Keratinocyte (primary cell): ENCODE results near the gene PDZD7. TPM values are rescaled to one million over a fixed set of nuclear protein-coding genes. Genes with fewer than 3 reads are reported as not detected.

Source experiments
- DNase-seq: peaks from one replicate; pipeline ENCODE4 v3.0.0-alpha.2; 2011; ENCODE audit warnings: low read depth, missing footprints, low spot score
- FAIRE-seq: peaks from 2 replicates; lab custom pipeline; 2011; peaks lifted over from hg19 to GRCh38; lab: Jason Lieb, UNC
- H2AFZ ChIP-seq: 2 replicates; pipeline ENCODE4 v1.6.0; 2012; ENCODE audit warnings: low read length, control low read depth, inconsistent platforms; ENCODE audit not compliant: control insufficient read depth
- H3K27ac ChIP-seq: 2 replicates; pipeline ENCODE4 v1.5.1; 2011; ENCODE audit warnings: low read length; ENCODE audit not compliant: control insufficient read depth, insufficient read depth
- H3K27me3 ChIP-seq: 3 replicates; pipeline ENCODE4 v1.6.0; 2011; ENCODE audit warnings: low read length; ENCODE audit not compliant: control insufficient read depth, insufficient read depth; ENCODE audit errors: extremely low read depth
- H3K36me3 ChIP-seq, 2 experiments: 2 replicates in 1 of 2; 3 replicates in 1 of 2; pipeline ENCODE4 v1.5.1; 2011; ENCODE audit warnings: low read length in 2 of 2, mild to moderate bottlenecking in 1 of 2; ENCODE audit not compliant: control insufficient read depth in 2 of 2, insufficient read depth in 2 of 2; ENCODE audit errors: extremely low read depth in 1 of 2
- H3K4me1 ChIP-seq: 3 replicates; pipeline ENCODE4 v1.5.1; 2011; ENCODE audit warnings: low read length; ENCODE audit not compliant: control insufficient read depth, insufficient read depth; ENCODE audit errors: extremely low read depth
- H3K4me2 ChIP-seq: 3 replicates; pipeline ENCODE4 v1.6.0; 2011; ENCODE audit warnings: low read depth, low read length; ENCODE audit not compliant: control insufficient read depth, insufficient read depth; ENCODE audit errors: extremely low read depth
- H3K4me3 ChIP-seq, 3 experiments: fragments of 200-600 bp in 1 of 3; sonication (generic) in 1 of 3; 2 replicates in 2 of 3; 3 replicates in 1 of 3; pipeline ENCODE4 v1.5.1; 2011 to 2016; ENCODE audit warnings: low read length in 3 of 3, mild to moderate bottlenecking in 3 of 3, control low read depth in 2 of 3, inconsistent platforms in 1 of 3, low read depth in 1 of 3, mixed read lengths in 1 of 3, mixed run types in 1 of 3, moderate library complexity in 1 of 3; ENCODE audit not compliant: control insufficient read depth in 2 of 3, insufficient read depth in 2 of 3; ENCODE audit errors: extremely low read depth in 1 of 3
- H3K79me2 ChIP-seq: 2 replicates; pipeline ENCODE4 v1.6.0; 2012; ENCODE audit warnings: low read length; ENCODE audit not compliant: control insufficient read depth, insufficient read depth
- H3K9ac ChIP-seq: 3 replicates; pipeline ENCODE4 v1.6.0; 2011; ENCODE audit warnings: low read length; ENCODE audit not compliant: control insufficient read depth, insufficient read depth; ENCODE audit errors: extremely low read depth
- H3K9me1 ChIP-seq: 3 replicates; pipeline ENCODE4 v1.6.0; 2011; ENCODE audit warnings: low read length; ENCODE audit not compliant: control insufficient read depth, insufficient read depth; ENCODE audit errors: extremely low read depth
- H3K9me3 ChIP-seq: 2 replicates; pipeline ENCODE4 v1.5.1; 2012; ENCODE audit warnings: low read depth, low read length; ENCODE audit not compliant: control insufficient read depth
- H4K20me1 ChIP-seq: 3 replicates; pipeline ENCODE4 v1.6.0; 2011; ENCODE audit warnings: low read length; ENCODE audit not compliant: control insufficient read depth, insufficient read depth; ENCODE audit errors: extremely low read depth
- EZH2 ChIP-seq: IDR thresholded peaks from one replicate; pipeline ENCODE4 v1.6.1; 2012; ENCODE audit warnings: inconsistent platforms, mild to moderate bottlenecking, low read length, moderate library complexity
- dilution Hi-C: fragments of 300-500 bp; cut with MboI; formaldehyde crosslinking; loops from one replicate; pipeline ENCODE4 v1.7.0; 2020; ENCODE audit warnings: low sequenced_read_pairs; ENCODE audit not compliant: extremely low pct_ligation_motif_present
- polyA plus RNA-seq, 5 experiments: library from polyadenylated mRNA; depleted of rRNA in 3 of 5; stranded (reverse) in 3 of 5; stranded (forward) in 1 of 5; unstranded in 1 of 5; fragments of >200 nt; gene quantifications; 1 replicate in 1 of 5; 2 replicates in 3 of 5; 3 replicates in 1 of 5; pipeline versions ENCODE4 v1.2.1 to v1.2.3, GENCODE V29; 2011 to 2012; ENCODE audit warnings: missing spikeins in 2 of 5, low read depth in 1 of 5, low replicate concordance in 1 of 5
- TF ChIP-seq, protein P1 (sequence below), 3 experiments: IDR thresholded peaks in 1 of 3; conservative IDR thresholded peaks in 1 of 3; optimal IDR thresholded peaks in 1 of 3; 2 replicates in 2 of 3; 3 replicates in 1 of 3; pipeline versions ENCODE3 to v1.5.1; 2011; ENCODE audit warnings: low read length in 3 of 3, mild to moderate bottlenecking in 3 of 3, moderate library complexity in 2 of 3, control low read depth in 1 of 3, inconsistent platforms in 1 of 3; ENCODE audit not compliant: insufficient read depth in 2 of 3; ENCODE audit errors: extremely low read depth in 1 of 3

The PDZD7 gene
- polyA plus RNA-seq, 1 donor (not counting 4 experiments of a cell fraction or from before 2014, with no cell fraction given): 0.54 TPM

DNA sequence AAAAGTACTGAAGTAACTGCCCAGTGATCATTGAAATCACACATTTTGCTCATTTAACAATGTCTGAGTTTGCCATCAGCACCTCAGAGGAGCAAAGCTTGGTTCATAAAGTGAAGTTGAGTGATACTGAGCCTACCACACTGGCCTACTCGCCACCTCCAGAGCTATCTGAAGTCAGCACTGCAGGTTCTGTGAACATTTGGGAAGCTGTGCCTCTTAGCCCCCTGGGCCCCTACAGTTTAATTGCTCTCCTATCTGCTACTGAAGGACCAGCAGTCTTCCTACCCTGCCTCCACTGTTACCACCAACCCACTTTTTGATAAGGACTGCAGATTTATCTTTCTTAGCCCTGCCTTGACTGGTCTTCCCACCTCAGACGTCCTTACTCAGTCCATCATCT is 63.6 kb downstream of the PDZD7 start:
- H3K36me3 ChIP-seq: peaks cover 0 to 5% of the 10 kb centered on the region in 2 experiments
- dilution Hi-C loops: no loop called here
- no peak overlapping the region for H3K4me3 ChIP-seq
- TF ChIP-seq EZH2: no peak
- TF ChIP-seq, protein P1, sequence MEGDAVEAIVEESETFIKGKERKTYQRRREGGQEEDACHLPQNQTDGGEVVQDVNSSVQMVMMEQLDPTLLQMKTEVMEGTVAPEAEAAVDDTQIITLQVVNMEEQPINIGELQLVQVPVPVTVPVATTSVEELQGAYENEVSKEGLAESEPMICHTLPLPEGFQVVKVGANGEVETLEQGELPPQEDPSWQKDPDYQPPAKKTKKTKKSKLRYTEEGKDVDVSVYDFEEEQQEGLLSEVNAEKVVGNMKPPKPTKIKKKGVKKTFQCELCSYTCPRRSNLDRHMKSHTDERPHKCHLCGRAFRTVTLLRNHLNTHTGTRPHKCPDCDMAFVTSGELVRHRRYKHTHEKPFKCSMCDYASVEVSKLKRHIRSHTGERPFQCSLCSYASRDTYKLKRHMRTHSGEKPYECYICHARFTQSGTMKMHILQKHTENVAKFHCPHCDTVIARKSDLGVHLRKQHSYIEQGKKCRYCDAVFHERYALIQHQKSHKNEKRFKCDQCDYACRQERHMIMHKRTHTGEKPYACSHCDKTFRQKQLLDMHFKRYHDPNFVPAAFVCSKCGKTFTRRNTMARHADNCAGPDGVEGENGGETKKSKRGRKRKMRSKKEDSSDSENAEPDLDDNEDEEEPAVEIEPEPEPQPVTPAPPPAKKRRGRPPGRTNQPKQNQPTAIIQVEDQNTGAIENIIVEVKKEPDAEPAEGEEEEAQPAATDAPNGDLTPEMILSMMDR (optimal IDR thresholded peaks at IDR 0.05 in 1 of 3, IDR thresholded peaks at IDR 0.05 in 1 of 3, conservative IDR thresholded peaks at IDR 0.05 in 1 of 3; ENCODE audit: extremely low read depth in 1 of 3, insufficient read depth in 2 of 3, low read length in 3 of 3): no peak
- H2AFZ ChIP-seq: no peak overlapping the region
- no peak overlapping the region for H3K4me2 ChIP-seq
- no peaks in the 10 kb centered on the region for H4K20me1 ChIP-seq
- no peaks in the 10 kb centered on the region for H3K79me2 ChIP-seq
- peaks cover 2% of the 10 kb centered on the region for H3K9me1 ChIP-seq
- DNase-seq (no peak), FAIRE-seq (no peak)
- no peaks in the 10 kb centered on the region for H3K27me3 ChIP-seq
- no peaks in the 10 kb centered on the region for H3K9me3 ChIP-seq
- H3K4me1 ChIP-seq: no peaks in the 10 kb centered on the region
- no peak overlapping the region for H3K27ac ChIP-seq
- no peak overlapping the region for H3K9ac ChIP-seq

DNA sequence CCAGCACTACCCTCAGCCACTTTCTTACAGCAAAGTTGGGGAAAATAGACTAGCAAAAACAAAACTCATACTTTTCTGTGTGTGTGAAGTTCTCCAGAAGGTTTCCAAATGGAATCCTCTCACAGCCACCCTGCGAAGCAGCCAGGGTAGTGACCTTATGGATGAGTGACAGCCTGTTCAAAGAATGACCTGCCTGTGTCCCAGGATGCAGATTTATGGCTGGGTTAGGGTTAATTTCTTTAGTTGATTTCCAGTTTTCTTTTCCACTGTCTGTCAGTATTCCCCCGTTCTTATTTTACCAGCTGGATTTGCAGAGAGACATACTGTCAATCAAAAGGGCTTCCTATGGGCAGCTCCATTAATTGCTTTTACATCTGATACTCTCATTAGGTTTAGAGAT is 64.0 kb downstream of the PDZD7 start:
- no peaks in the 10 kb centered on the region for H3K9me3 ChIP-seq
- DNase-seq: no peak
- H3K4me1 ChIP-seq: no peaks in the 10 kb centered on the region
- no peak overlapping the region for H2AFZ ChIP-seq
- no peaks in the 10 kb centered on the region for H3K27me3 ChIP-seq
- H3K9ac ChIP-seq: no peak overlapping the region
- dilution Hi-C loops: no loop called here
- no peak for FAIRE-seq
- no peaks in the 10 kb centered on the region for H4K20me1 ChIP-seq
- H3K4me2 ChIP-seq: no peak overlapping the region
- H3K36me3 ChIP-seq: peaks cover 0 to 10% of the 10 kb centered on the region in 2 experiments
- no peak overlapping the region for H3K4me3 ChIP-seq
- H3K9me1 ChIP-seq: peaks cover 2% of the 10 kb centered on the region
- H3K27ac ChIP-seq: no peak overlapping the region
- TF ChIP-seq, protein P1 (optimal IDR thresholded peaks at IDR 0.05 in 1 of 3, IDR thresholded peaks at IDR 0.05 in 1 of 3, conservative IDR thresholded peaks at IDR 0.05 in 1 of 3; ENCODE audit: extremely low read depth in 1 of 3, insufficient read depth in 2 of 3, low read length in 3 of 3): no peak
- TF ChIP-seq EZH2: no peak
- no peaks in the 10 kb centered on the region for H3K79me2 ChIP-seq
